ENCODE measurements around the gene CXCL13.
A peak's percentile ranks its signal among the peaks of the same experiment; 100 is the strongest.
"Not testable (repeated sequence)": the region's sequence is repeated elsewhere in the genome, so short reads cannot be mapped to it uniquely, and the experiment has no call there.

CXCL13 gene

GRCh38 chr4:77613267-77613666 lies 7.6 kb downstream of the CXCL13 start:
- no peak for DNase-seq

GRCh38 chr4:77615153-77615552 lies 9.5 kb downstream of the CXCL13 start:
- DNase-seq = no peak

- DNase-seq = no peak
These were observed 11.6 kb downstream of the CXCL13 start for GRCh38 chr4:77617203-77617602.

- DNase-seq = peak; percentile 18
These were observed 13.0 kb downstream of the CXCL13 start for GRCh38 chr4:77618383-77619241.

GRCh38 chr4:77619408-77619807 lies 13.8 kb downstream of the CXCL13 start:
- no peak for DNase-seq

- DNase-seq = no peak
These were observed 15.6 kb downstream of the CXCL13 start for GRCh38 chr4:77621254-77621653.

GRCh38 chr4:77623091-77623490 lies 17.5 kb downstream of the CXCL13 start:
- DNase-seq = no peak

GRCh38 chr4:77624213-77624612 lies 18.6 kb downstream of the CXCL13 start:
- no peak for DNase-seq

- DNase-seq = no peak
These were observed 19.9 kb downstream of the CXCL13 start for GRCh38 chr4:77625485-77625884.

GRCh38 chr4:77629885-77630284 lies 24.3 kb downstream of the CXCL13 start:
- no peak for DNase-seq

- no peak for DNase-seq
These were observed 25.7 kb downstream of the CXCL13 start for GRCh38 chr4:77631276-77631675.

- DNase-seq = no peak
These were observed 28.6 kb downstream of the CXCL13 start for GRCh38 chr4:77634132-77634785.

GRCh38 chr4:77635246-77635645 lies 29.6 kb downstream of the CXCL13 start:
- no peak for DNase-seq

- no peak for DNase-seq
These were observed 30.3 kb downstream of the CXCL13 start for GRCh38 chr4:77635876-77636275.

- DNase-seq = no peak
These were observed 31.3 kb downstream of the CXCL13 start for GRCh38 chr4:77636902-77637301.

GRCh38 chr4:77644069-77644468 lies 38.4 kb downstream of the CXCL13 start:
- DNase-seq = not testable (repeated sequence)

GRCh38 chr4:77650787-77651186 lies 45.2 kb downstream of the CXCL13 start:
- DNase-seq = no peak

- DNase-seq = no peak
These were observed 46.2 kb downstream of the CXCL13 start for GRCh38 chr4:77651820-77652219.

GRCh38 chr4:77652237-77652897 lies 46.7 kb downstream of the CXCL13 start:
- DNase-seq = no peak

- no peak for DNase-seq
These were observed 47.6 kb downstream of the CXCL13 start for GRCh38 chr4:77653162-77653758.

- not testable (repeated sequence) for DNase-seq
These were observed 54.7 kb downstream of the CXCL13 start for GRCh38 chr4:77660318-77660717.
